Ovary (tissue), 9 donors: ENCODE results near the gene SLC9A9. TPM values are rescaled to one million over a fixed set of nuclear protein-coding genes. Genes with fewer than 3 reads are reported as not detected.

Experiments used
- DNase-seq, 5 donors: peaks; one replicate each; pipeline ENCODE4 v3.0.0-alpha.2; 2019 to 2020
- H3K27ac ChIP-seq, 2 donors: fragments of 200-600 bp; one replicate each; pipeline versions ENCODE4 v1.5.1 to v1.8.0; 2019 to 2022
- H3K27me3 ChIP-seq: fragments of 200-600 bp; one replicate; pipeline ENCODE4 v1.8.0; 2022
- H3K36me3 ChIP-seq: fragments of 200-600 bp; sonication (generic); one replicate; pipeline ENCODE4 v1.5.1; 2019
- H3K4me1 ChIP-seq: one replicate; pipeline ENCODE4 v1.8.1; 2013; ENCODE audit warnings: mild to moderate bottlenecking, moderate library complexity; ENCODE audit not compliant: insufficient read depth
- H3K4me3 ChIP-seq: fragments of 200-600 bp; sonication (generic); one replicate; pipeline ENCODE4 v1.5.1; 2017
- H3K9me3 ChIP-seq, 2 donors: fragments of 200-600 bp in 1 of 2; sonication (generic) in 1 of 2; one replicate each; pipeline versions ENCODE4 v1.5.1 to v1.8.1; 2013 to 2019; ENCODE audit warnings: mild to moderate bottlenecking in 1 of 2, moderate library complexity in 1 of 2
- CTCF ChIP-seq, 3 donors: fragments of 450-650 bp in 2 of 3; fragments of 200-600 bp in 1 of 3; IDR thresholded peaks; one replicate each; pipeline versions ENCODE4 v1.5.1 to v1.8.0; 2016 to 2022; ENCODE audit warnings: antibody characterized with exemption in 3 of 3, mild to moderate bottlenecking in 1 of 3
- EP300 ChIP-seq: sonication (generic); formaldehyde crosslinking; IDR thresholded peaks from one replicate; pipeline ENCODE4 v1.6.1; 2017; ENCODE audit warnings: antibody characterized with exemption
- POLR2A ChIP-seq: fragments of 450-650 bp; IDR thresholded peaks from one replicate; pipeline ENCODE4 v1.6.1; 2017; ENCODE audit warnings: antibody characterized with exemption, mild to moderate bottlenecking, moderate library complexity
- WGBS, 3 donors: extraction: QIAGEN DNeasy Blood & Tissue Kit in 1 of 3; methylation state at CpG; one replicate each; pipeline versions ENCODE4 v1.1.5 to v1.1.7; 2013 to 2017; 5-methylcytosine and 5-hydroxymethylcytosine counted together
- intact Hi-C, 4 donors: fragments of 100-400 bp; cut with DNase I; formaldehyde crosslinking; loops; one replicate each; pipeline versions ENCODE4 v1.11.0 to v1.15.1; 2022 to 2023
- polyA plus RNA-seq, 2 donors: library from polyadenylated mRNA; stranded (reverse); fragments of 200-250 nt in 1 of 2; fragments of 350-450 nt in 1 of 2; fragmentation: Illumina TruSeq in 1 of 2; extraction: RNeasy Lipid Tissue Mini Kit (QIAGEN cat#74804) in 1 of 2; gene quantifications; one replicate each; pipeline ENCODE4 v1.2.3, GENCODE V29; 2013 to 2014
- total RNA-seq, 7 donors: library from RNA; depleted of rRNA in 2 of 7; stranded (reverse); fragments of >200 nt in 2 of 7; fragmentation: NEBNext Ultra II Directional in 3 of 7; extraction: Animal tissue kit (Norgen Biotek cat#: 25700) in 3 of 7; gene quantifications; one replicate each; pipeline versions ENCODE4 v1.1.0 to v1.2.4, GENCODE V29; 2016 to 2023
- donor health status: DM: no; HTN: no; CAD: no; lungs with moderate emphysema.
- donor health status: DM: no; HTN: no; CAD: no.
- donor health status: Bipolar disorder and iron deficiency.
- donor health status: DM: yes; HTN: yes; CAD: no.
- donor health status: DM: no; HTN: no; CAD: no.
- donor health status: DM: yes; HTN: yes; CAD: no.

The SLC9A9 gene
- total and polyA plus RNA-seq, 9 donors, result 7.0 to 22.7 (median 13.5) TPM

- H3K27ac ChIP-seq, result no peak overlapping the region
- 38 to 43% (median 41%) methylated on average over 9 of the region's 9 CpGs for WGBS, 3 donors
- intact Hi-C loops, result no loop called here
- no peaks in the 10 kb centered on the region for H3K27me3 ChIP-seq
- no peaks in the 10 kb centered on the region for H3K9me3 ChIP-seq
- no peak for TF ChIP-seq POLR2A
- no peak for TF ChIP-seq EP300
- no peak for TF ChIP-seq CTCF (IDR thresholded peaks at IDR 0.05)
- H3K4me3 ChIP-seq, result no peak overlapping the region
- no peak for DNase-seq
- no peaks in the 10 kb centered on the region for H3K36me3 ChIP-seq
- peaks cover 5% of the 10 kb centered on the region for H3K4me1 ChIP-seq
Measured at GRCh38 chr3:143314251-143315093, 533.8 kb downstream of the SLC9A9 start.

GRCh38 chr3:143313893-143314188 lies 534.4 kb downstream of the SLC9A9 start:
- TF ChIP-seq CTCF (IDR thresholded peaks at IDR 0.05) (no peak), POLR2A (no peak), EP300 (no peak)
- no peak overlapping the region for H3K4me3 ChIP-seq
- H3K27ac ChIP-seq, result no peak overlapping the region
- H3K27me3 ChIP-seq, result no peaks in the 10 kb centered on the region
- intact Hi-C loops, result no loop called here
- WGBS, 3 donors, result 96 to 100% (median 97%) methylated on average over 1 to 2 of the region's 2 CpGs
- DNase-seq, result no peak
- H3K4me1 ChIP-seq, result peaks cover 5% of the 10 kb centered on the region
- H3K9me3 ChIP-seq, result no peaks in the 10 kb centered on the region
- H3K36me3 ChIP-seq, result no peaks in the 10 kb centered on the region

GRCh38 chr3:143313025-143313892 lies 535.0 kb downstream of the SLC9A9 start:
- DNase-seq, result no peak
- TF ChIP-seq POLR2A (no peak), EP300 (no peak), CTCF (IDR thresholded peaks at IDR 0.05) (no peak)
- Histone ChIP-seq H3K9me3 (no peaks in the 10 kb centered on the region), H3K4me3 (no peak overlapping the region), H3K36me3 (no peaks in the 10 kb centered on the region), H3K27ac (no peak overlapping the region), H3K4me1 (peaks cover 5% of the 10 kb centered on the region), H3K27me3 (no peaks in the 10 kb centered on the region)
- intact Hi-C loops, result no loop called here
- 89 to 94% (median 93%) methylated on average over 6 of the region's 6 CpGs for WGBS, 3 donors

DNA sequence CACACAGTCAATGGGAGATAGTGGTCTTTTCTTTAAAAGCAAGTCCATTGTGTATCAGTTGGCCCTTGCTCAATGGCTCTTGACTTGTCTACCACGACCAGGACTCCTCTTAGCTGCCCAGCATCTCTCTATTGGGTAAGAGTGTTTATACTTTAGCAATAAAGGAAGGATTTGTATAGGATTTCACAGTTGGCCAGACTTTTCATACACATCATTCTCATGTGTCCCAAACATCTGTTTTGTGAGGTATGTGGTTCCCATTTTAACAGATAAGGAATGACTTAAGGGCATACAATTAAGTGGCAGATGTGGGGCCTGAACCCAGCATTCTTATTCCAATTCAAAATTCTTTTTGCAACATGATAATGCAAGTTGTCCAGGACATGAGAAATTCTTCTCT lies 537.2 kb downstream of the SLC9A9 start:
- Histone ChIP-seq H3K4me1 (peaks cover 12% of the 10 kb centered on the region), H3K4me3 (no peak overlapping the region), H3K27ac (no peak overlapping the region), H3K36me3 (no peaks in the 10 kb centered on the region), H3K27me3 (no peaks in the 10 kb centered on the region), H3K9me3 (no peaks in the 10 kb centered on the region)
- WGBS, 3 donors, result 17 to 48% (median 41%) methylated on average over 1 of the region's 1 CpG
- TF ChIP-seq POLR2A (no peak), CTCF (IDR thresholded peaks at IDR 0.05) (no peak), EP300 (no peak)
- intact Hi-C loops, result loop anchor here in 1 of 4 donors (2.0 kb wide), 1 partner anchor 50 kb away; no protein-coding TSS in a partner anchor
- no peak for DNase-seq
